SU-DHL-6 (cell line): ENCODE data around the gene RALGDS.

Source experiments
- CTCF ChIP-seq: fragments of 200-600 bp; sonication (generic); IDR thresholded peaks from one replicate; pipeline ENCODE4 v1.5.1; 2017; ENCODE audit warnings: antibody characterized with exemption, mild to moderate bottlenecking, low read length, moderate library complexity; ENCODE audit not compliant: insufficient read depth, poor library complexity, severe bottlenecking
- EZH2phosphoT487 ChIP-seq: fragments of 200-600 bp; sonication (generic), shearing (Covaris generic); conservative IDR thresholded peaks from 2 replicates; pipeline ENCODE4 v1.6.1; 2018; ENCODE audit warnings: mild to moderate bottlenecking, antibody characterized with exemption, low read length, moderate library complexity, mixed read lengths

DNA sequence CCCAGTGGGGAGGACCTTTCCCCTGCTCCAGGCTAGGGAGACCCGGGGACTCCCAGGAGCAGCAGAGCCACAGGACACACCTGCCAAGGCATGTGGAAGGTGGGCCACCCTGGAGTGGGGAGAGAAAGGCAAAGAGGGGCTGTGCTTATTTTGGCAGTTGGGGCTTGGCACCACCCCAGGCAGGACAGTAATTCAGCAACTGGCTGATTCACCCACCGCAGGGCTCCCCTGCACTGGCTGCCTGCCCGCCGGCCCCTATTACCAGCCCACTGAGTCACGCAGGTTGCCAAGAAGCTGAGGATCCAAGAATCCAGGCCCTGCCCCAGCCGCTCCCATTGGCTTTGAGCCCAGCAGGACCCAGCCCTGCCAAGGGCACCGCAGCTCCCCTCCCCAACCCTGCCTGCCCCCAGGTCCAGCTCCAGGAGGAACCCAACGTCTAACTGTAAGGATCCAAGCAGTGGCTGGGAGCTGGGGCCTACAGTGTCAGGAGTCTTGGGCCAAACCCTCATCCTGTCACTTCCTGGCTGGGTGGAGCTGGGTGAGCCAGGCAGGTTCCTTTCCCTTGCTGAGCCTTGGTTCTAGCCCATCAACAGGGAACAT is 14.2 kb upstream of the RALGDS start:
- no peak for TF ChIP-seq CTCF
- no peak for TF ChIP-seq EZH2phosphoT487
